Fibroblast of lung (primary cell): ENCODE measurements around the gene KRTAP5-2.
"Not testable (repeated sequence)": the region's sequence is repeated elsewhere in the genome, so short reads cannot be mapped to it uniquely, and the experiment has no call there.

Experiments
- EZH2 ChIP-seq: IDR thresholded peaks from 2 replicates; pipeline ENCODE4 v1.5.1; 2012; ENCODE audit warnings: low read length, control low read depth, mild to moderate bottlenecking; ENCODE audit errors: missing control alignments
- TF ChIP-seq, protein P1 (sequence below), 2 donors: IDR thresholded peaks in 1 of 2; conservative IDR thresholded peaks in 1 of 2; 1 replicate in 1 of 2; 2 replicates in 1 of 2; pipeline ENCODE4 v1.5.1; 2011 to 2012; ENCODE audit warnings: low read length in 2 of 2, control low read depth in 1 of 2, inconsistent platforms in 1 of 2, low read depth in 1 of 2, mild to moderate bottlenecking in 1 of 2

DNA sequence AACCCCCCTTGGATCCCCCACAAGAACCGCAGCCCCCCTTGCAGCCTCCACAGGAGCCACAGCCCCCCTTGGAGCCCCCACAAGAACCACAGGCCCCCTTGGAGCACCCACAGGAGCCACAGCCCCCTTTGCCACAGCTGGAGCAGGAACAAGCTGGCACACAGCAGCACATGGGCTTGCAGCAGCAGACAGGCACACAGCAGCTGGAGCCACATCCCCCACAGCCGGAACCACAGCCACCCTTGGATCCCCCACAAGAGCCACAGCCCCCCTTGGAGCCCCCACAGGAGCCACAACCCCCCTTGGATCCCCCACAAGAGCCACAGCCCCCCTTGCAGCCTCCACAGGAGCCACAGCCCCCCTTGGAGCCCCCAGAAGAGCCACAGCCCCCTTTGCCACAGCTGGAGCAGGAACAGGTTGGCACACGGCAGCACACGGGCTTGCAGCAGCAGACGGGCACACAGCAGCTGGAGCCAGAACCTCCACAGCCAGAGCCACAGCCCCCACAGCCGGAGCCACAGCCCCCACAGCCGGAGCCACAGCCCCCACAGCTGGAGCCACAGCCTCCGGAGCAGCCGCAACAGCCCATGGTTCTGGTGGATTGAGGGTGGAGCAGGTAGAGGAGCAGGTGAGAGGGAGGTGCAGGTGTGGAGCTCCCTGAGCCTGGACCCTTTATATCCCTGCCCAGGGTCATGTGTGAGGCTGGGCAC is 13.3 kb downstream of the KRTAP5-2 start, which contains the start of gene KRTAP5-1:
- TF ChIP-seq, protein P1, sequence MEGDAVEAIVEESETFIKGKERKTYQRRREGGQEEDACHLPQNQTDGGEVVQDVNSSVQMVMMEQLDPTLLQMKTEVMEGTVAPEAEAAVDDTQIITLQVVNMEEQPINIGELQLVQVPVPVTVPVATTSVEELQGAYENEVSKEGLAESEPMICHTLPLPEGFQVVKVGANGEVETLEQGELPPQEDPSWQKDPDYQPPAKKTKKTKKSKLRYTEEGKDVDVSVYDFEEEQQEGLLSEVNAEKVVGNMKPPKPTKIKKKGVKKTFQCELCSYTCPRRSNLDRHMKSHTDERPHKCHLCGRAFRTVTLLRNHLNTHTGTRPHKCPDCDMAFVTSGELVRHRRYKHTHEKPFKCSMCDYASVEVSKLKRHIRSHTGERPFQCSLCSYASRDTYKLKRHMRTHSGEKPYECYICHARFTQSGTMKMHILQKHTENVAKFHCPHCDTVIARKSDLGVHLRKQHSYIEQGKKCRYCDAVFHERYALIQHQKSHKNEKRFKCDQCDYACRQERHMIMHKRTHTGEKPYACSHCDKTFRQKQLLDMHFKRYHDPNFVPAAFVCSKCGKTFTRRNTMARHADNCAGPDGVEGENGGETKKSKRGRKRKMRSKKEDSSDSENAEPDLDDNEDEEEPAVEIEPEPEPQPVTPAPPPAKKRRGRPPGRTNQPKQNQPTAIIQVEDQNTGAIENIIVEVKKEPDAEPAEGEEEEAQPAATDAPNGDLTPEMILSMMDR (conservative IDR thresholded peaks at IDR 0.05 in 1 of 2, IDR thresholded peaks at IDR 0.05 in 1 of 2; ENCODE audit: low read depth in 1 of 2, low read length in 2 of 2) = not testable (repeated sequence)
- TF ChIP-seq EZH2 = not testable (repeated sequence)
